Activated naive CD8-positive, alpha-beta T cell treated with anti-CD3 and anti-CD28 coated beads for 36 hours (primary cell): ENCODE measurements around the gene XRCC1. TPM values are rescaled to one million over a fixed set of nuclear protein-coding genes. Genes with fewer than 3 reads are reported as not detected.
"Not testable (repeated sequence)": the region's sequence is repeated elsewhere in the genome, so short reads cannot be mapped to it uniquely, and the experiment has no call there.

Experiments used
- DNase-seq: peaks from one replicate; pipeline ENCODE4 v3.0.0; 2021
- H3K27ac Mint-ChIP-seq: one replicate; pipeline ENCODE4 v1.8.0; 2022; ENCODE audit warnings: mild to moderate bottlenecking, moderate library complexity, mixed read lengths
- H3K27me3 Mint-ChIP-seq: one replicate; pipeline ENCODE4 v1.8.0; 2022; ENCODE audit warnings: mild to moderate bottlenecking, mixed read lengths
- H3K36me3 Mint-ChIP-seq: one replicate; pipeline ENCODE4 v1.8.0; 2021; ENCODE audit warnings: mild to moderate bottlenecking, mixed read lengths
- H3K4me1 Mint-ChIP-seq: one replicate; pipeline ENCODE4 v1.8.0; 2021; ENCODE audit warnings: mixed read lengths
- H3K4me3 Mint-ChIP-seq: one replicate; pipeline ENCODE4 v1.8.0; 2022; ENCODE audit warnings: mild to moderate bottlenecking, moderate library complexity, mixed read lengths
- H3K9me3 Mint-ChIP-seq: one replicate; pipeline ENCODE4 v1.8.0; 2022; ENCODE audit warnings: mixed read lengths
- total RNA-seq, 2 experiments: library from RNA; stranded (reverse); gene quantifications; one replicate each; pipeline ENCODE4 v1.2.3, GENCODE V29; 2021

XRCC1 gene
- total RNA-seq, 2 experiments from 2014 or later = 35.4 to 36.8 TPM

- DNase-seq, H3K4me1 Mint-ChIP-seq, H3K27ac Mint-ChIP-seq, H3K9me3 Mint-ChIP-seq, H3K36me3 Mint-ChIP-seq, H3K27me3 Mint-ChIP-seq, H3K4me3 Mint-ChIP-seq: not testable (repeated sequence)
Observed at GRCh38 chr19:43547926-43548325, 27.4 kb downstream of the XRCC1 start.

- Mint-ChIP-seq H3K9me3 (no peaks in the 10 kb centered on the region), H3K4me3 (no peak overlapping the region), H3K36me3 (peaks cover 4% of the 10 kb centered on the region), H3K27ac (no peak overlapping the region), H3K4me1 (no peaks in the 10 kb centered on the region), H3K27me3 (no peaks in the 10 kb centered on the region)
- no peak for DNase-seq
Observed at GRCh38 chr19:43546581-43546980, 28.7 kb downstream of the XRCC1 start.

GRCh38 chr19:43545981-43546380, 29.3 kb downstream of the XRCC1 start:
- Mint-ChIP-seq H3K4me1 (no peaks in the 10 kb centered on the region), H3K4me3 (no peak overlapping the region), H3K27ac (no peak overlapping the region), H3K36me3 (peaks cover 8% of the 10 kb centered on the region), H3K9me3 (no peaks in the 10 kb centered on the region), H3K27me3 (no peaks in the 10 kb centered on the region)
- no peak for DNase-seq

- no peak for DNase-seq
- Mint-ChIP-seq H3K9me3 (no peaks in the 10 kb centered on the region), H3K4me1 (no peaks in the 10 kb centered on the region), H3K27ac (no peak overlapping the region), H3K4me3 (no peak overlapping the region), H3K36me3 (peaks cover 13% of the 10 kb centered on the region), H3K27me3 (no peaks in the 10 kb centered on the region)
Observed at GRCh38 chr19:43545276-43545675, 30.1 kb downstream of the XRCC1 start.

GRCh38 chr19:43544077-43544476, 31.2 kb downstream of the XRCC1 start:
- Mint-ChIP-seq H3K36me3 (peaks cover 25% of the 10 kb centered on the region), H3K27ac (no peak overlapping the region)

GRCh38 chr19:43541920-43542650, 33.2 kb downstream of the XRCC1 start:
- Mint-ChIP-seq H3K36me3 (peaks cover 39% of the 10 kb centered on the region), H3K4me3 (no peak overlapping the region), H3K4me1 (no peaks in the 10 kb centered on the region), H3K27me3 (no peaks in the 10 kb centered on the region), H3K9me3 (peaks cover 7% of the 10 kb centered on the region), H3K27ac (no peak overlapping the region)
- DNase-seq = no peak

More at GRCh38 chr19:43544077-43544476, 31.2 kb downstream of the XRCC1 start:
- DNase-seq = no peak
- H3K27me3 Mint-ChIP-seq = no peaks in the 10 kb centered on the region
- H3K9me3 Mint-ChIP-seq = peaks cover 3% of the 10 kb centered on the region
- no peaks in the 10 kb centered on the region for H3K4me1 Mint-ChIP-seq
- H3K4me3 Mint-ChIP-seq = no peak overlapping the region

GRCh38 chr19:43540381-43540780, 34.9 kb downstream of the XRCC1 start:
- peaks cover 40% of the 10 kb centered on the region for H3K36me3 Mint-ChIP-seq
- H3K9me3 Mint-ChIP-seq = peaks cover 7% of the 10 kb centered on the region
- no peak overlapping the region for H3K4me3 Mint-ChIP-seq

GRCh38 chr19:43538922-43539321, 36.4 kb downstream of the XRCC1 start:
- Mint-ChIP-seq H3K27ac (no peak overlapping the region), H3K9me3 (peaks cover 7% of the 10 kb centered on the region), H3K36me3 (peaks cover 40% of the 10 kb centered on the region), H3K4me1 (peaks cover 3% of the 10 kb centered on the region), H3K4me3 (no peak overlapping the region), H3K27me3 (no peaks in the 10 kb centered on the region)
- no peak for DNase-seq

More at GRCh38 chr19:43540381-43540780, 34.9 kb downstream of the XRCC1 start:
- Mint-ChIP-seq H3K27me3 (no peaks in the 10 kb centered on the region), H3K4me1 (peaks cover under 1% of the 10 kb centered on the region), H3K27ac (no peak overlapping the region)
- DNase-seq = no peak

- peaks cover 14% of the 10 kb centered on the region for H3K4me1 Mint-ChIP-seq
- H3K4me3 Mint-ChIP-seq = peak overlapping the region; percentile 40
Observed at GRCh38 chr19:43534816-43535761, 40.2 kb downstream of the XRCC1 start.

GRCh38 chr19:43534305-43534815, 41.0 kb downstream of the XRCC1 start:
- Mint-ChIP-seq H3K4me1 (peaks cover 14% of the 10 kb centered on the region), H3K4me3 (peak overlapping the region; percentile 92), H3K27ac (peak overlapping the region; percentile 97), H3K36me3 (peaks cover 19% of the 10 kb centered on the region), H3K9me3 (peaks cover 7% of the 10 kb centered on the region), H3K27me3 (no peaks in the 10 kb centered on the region)
- no peak for DNase-seq

More at GRCh38 chr19:43534816-43535761, 40.2 kb downstream of the XRCC1 start:
- Mint-ChIP-seq H3K27me3 (no peaks in the 10 kb centered on the region), H3K36me3 (peaks cover 26% of the 10 kb centered on the region), H3K27ac (peak overlapping the region; percentile 76), H3K9me3 (peaks cover 7% of the 10 kb centered on the region)
- peak; percentile 36 for DNase-seq

- H3K4me3 Mint-ChIP-seq = peak overlapping the region; percentile 92
- no peaks in the 10 kb centered on the region for H3K27me3 Mint-ChIP-seq
- H3K36me3 Mint-ChIP-seq = peaks cover 13% of the 10 kb centered on the region
- H3K27ac Mint-ChIP-seq = peak overlapping the region; percentile 97
- peak; percentile 97 for DNase-seq
- H3K4me1 Mint-ChIP-seq = peaks cover 14% of the 10 kb centered on the region
- peaks cover 3% of the 10 kb centered on the region for H3K9me3 Mint-ChIP-seq
Observed at GRCh38 chr19:43533546-43534304, 41.6 kb downstream of the XRCC1 start.

- Mint-ChIP-seq H3K27me3 (no peaks in the 10 kb centered on the region), H3K27ac (peak within 1 kb of the TSS; percentile 97), H3K36me3 (peaks cover 6% of the 10 kb centered on the region), H3K4me1 (peaks cover 16% of the 10 kb centered on the region), H3K4me3 (peak within 1 kb of the TSS; percentile 92), H3K9me3 (no peaks in the 10 kb centered on the region)
- DNase-seq = peak; percentile 92
Observed at GRCh38 chr19:43532962-43533545, 42.3 kb downstream of the XRCC1 start, which contains the start of gene ZNF575. TSS of gene ZNF575 (plus strand) at chr19:43533188. CDS start at chr19:43534423, 1,235 bp downstream.

GRCh38 chr19:43532571-43532961, 42.8 kb downstream of the XRCC1 start:
- Mint-ChIP-seq H3K27me3 (no peaks in the 10 kb centered on the region), H3K36me3 (peaks cover 5% of the 10 kb centered on the region), H3K27ac (peak overlapping the region; percentile 84), H3K9me3 (no peaks in the 10 kb centered on the region), H3K4me1 (peaks cover 20% of the 10 kb centered on the region), H3K4me3 (peak overlapping the region; percentile 92)
- DNase-seq = no peak
